ENCODE measurements around the gene MSL3B.

The MSL3B gene

DNA sequence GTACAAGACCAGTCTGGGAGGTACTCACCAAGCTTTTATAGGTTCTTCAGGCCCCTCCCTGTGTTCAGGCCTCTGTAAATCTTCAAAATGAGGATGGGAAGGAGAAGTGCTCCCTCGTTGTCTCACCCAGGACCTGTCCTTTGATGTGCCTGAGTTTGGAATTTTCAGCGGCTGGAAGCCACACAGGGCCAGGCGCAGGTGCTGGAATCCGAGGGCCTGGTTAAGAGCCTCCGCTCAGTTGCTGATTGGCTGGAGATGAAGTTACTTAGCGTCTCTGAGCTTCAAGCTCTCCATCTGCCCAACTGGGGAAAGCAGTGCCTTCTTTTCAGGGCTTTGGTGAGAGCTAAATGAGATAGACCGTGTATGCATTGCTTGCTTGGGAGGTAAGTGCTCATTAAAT, 43.8 kb downstream of the MSL3B start:
- intact Hi-C loops (cut with micrococcal nuclease): no loop called here

DNA sequence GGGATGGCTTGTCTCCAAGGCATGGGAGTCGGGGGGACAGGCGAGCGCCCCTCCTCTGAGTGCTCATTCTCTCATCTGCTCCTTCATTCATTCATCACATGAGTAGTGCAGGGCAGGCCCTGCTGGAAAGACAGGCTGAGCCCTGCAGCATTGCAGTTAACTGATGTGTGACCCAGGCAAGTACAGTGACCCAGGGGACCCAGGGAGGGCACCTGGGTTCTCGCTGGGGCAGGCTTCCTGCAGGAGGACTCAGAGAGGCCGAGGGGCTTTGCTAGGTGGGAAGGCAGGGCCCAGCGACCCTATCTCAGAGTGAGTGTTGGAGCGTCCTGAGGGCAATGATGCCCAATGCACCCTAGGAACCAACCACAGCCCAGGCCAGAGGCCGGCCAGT, 44.5 kb downstream of the MSL3B start:
- Histone ChIP-seq H4K20me1 (ENCODE audit: insufficient read depth) (no peaks in the 10 kb centered on the region), H3K4me1 (ENCODE audit: control insufficient read depth in 1 of 2, insufficient read depth in 2 of 2, low read length in 2 of 2) (no peaks in the 10 kb centered on the region), H2AFZ (ENCODE audit: low read depth, low read length, poor library complexity, severe bottlenecking) (no peak overlapping the region), H3K36me3 (ENCODE audit: control insufficient read depth in 1 of 2, insufficient read depth in 2 of 2, low read length in 2 of 2) (no peaks in the 10 kb centered on the region), H3K9me3 (ENCODE audit: control insufficient read depth in 1 of 2, insufficient read depth in 1 of 2, low read depth in 1 of 2, low read length in 2 of 2) (no peaks in the 10 kb centered on the region), H3K27ac (ENCODE audit: low read depth, low read length) (no peak overlapping the region), H3K4me2 (ENCODE audit: low read length) (no peak overlapping the region), H3K9me2 (ENCODE audit: insufficient read depth) (no peaks in the 10 kb centered on the region), H3K4me3 (replicated peaks in 1 of 2; ENCODE audit: low read depth in 1 of 2, low read length in 2 of 2) (no peak overlapping the region), H3K79me2 (ENCODE audit: insufficient read depth, low read length) (no peaks in the 10 kb centered on the region), H3K9ac (ENCODE audit: low read length) (no peak overlapping the region), H3K27me3 (ENCODE audit: insufficient read depth, low read length) (no peaks in the 10 kb centered on the region)
- ChIA-PET CTCF (no interaction called here), RAD21 (ENCODE audit: low non-redundant PET in 1 of 2, low total read pairs in 2 of 2, uncharacterized antibody in 2 of 2, unreplicated experiment in 2 of 2) (no interaction called here), POLR2A (no interaction called here)
- intact Hi-C loops (cut with micrococcal nuclease): no loop called here
- no peak for ATAC-seq
- BruUV-seq (replicated peaks): no TSS peak
- no peak for TF ChIP-seq CEBPB (IDR thresholded peaks at IDR 0.05; ENCODE audit: low read depth)
- TF ChIP-seq POLR2AphosphoS5 (IDR thresholded peaks at IDR 0.05; ENCODE audit: low read depth, low read length): no peak
- no peak for TF ChIP-seq SP1 (IDR thresholded peaks at IDR 0.05; ENCODE audit: low read depth)
- no peak for TF ChIP-seq TCF7L2 (IDR thresholded peaks at IDR 0.05; ENCODE audit: borderline replicate concordance, extremely low read depth, insufficient read depth, insufficient read length)
- DNase-seq (ENCODE audit: low read depth, low spot score): no peak

More for the DNA sequence above, 43.8 kb downstream of the MSL3B start:
- no TSS peak for BruUV-seq (replicated peaks)
- ChIA-PET POLR2A (no interaction called here), CTCF (no interaction called here), RAD21 (ENCODE audit: low non-redundant PET in 1 of 2, low total read pairs in 2 of 2, uncharacterized antibody in 2 of 2, unreplicated experiment in 2 of 2) (no interaction called here)
- Histone ChIP-seq H3K9me3 (ENCODE audit: control insufficient read depth in 1 of 2, insufficient read depth in 1 of 2, low read depth in 1 of 2, low read length in 2 of 2) (no peaks in the 10 kb centered on the region), H3K36me3 (ENCODE audit: control insufficient read depth in 1 of 2, insufficient read depth in 2 of 2, low read length in 2 of 2) (no peaks in the 10 kb centered on the region), H3K4me2 (ENCODE audit: low read length) (no peak overlapping the region), H3K27ac (ENCODE audit: low read depth, low read length) (no peak overlapping the region), H3K4me3 (replicated peaks in 1 of 2; ENCODE audit: low read depth in 1 of 2, low read length in 2 of 2) (no peak overlapping the region), H3K27me3 (ENCODE audit: insufficient read depth, low read length) (no peaks in the 10 kb centered on the region), H2AFZ (ENCODE audit: low read depth, low read length, poor library complexity, severe bottlenecking) (no peak overlapping the region), H3K4me1 (ENCODE audit: control insufficient read depth in 1 of 2, insufficient read depth in 2 of 2, low read length in 2 of 2) (no peaks in the 10 kb centered on the region), H3K9ac (ENCODE audit: low read length) (no peak overlapping the region), H4K20me1 (ENCODE audit: insufficient read depth) (no peaks in the 10 kb centered on the region), H3K9me2 (ENCODE audit: insufficient read depth) (no peaks in the 10 kb centered on the region), H3K79me2 (ENCODE audit: insufficient read depth, low read length) (no peaks in the 10 kb centered on the region)
- DNase-seq (ENCODE audit: low read depth, low spot score) (no peak), ATAC-seq (no peak)
- TF ChIP-seq EGR1 (IDR thresholded peaks at IDR 0.05; ENCODE audit: low read depth) (no peak), TCF7L2 (IDR thresholded peaks at IDR 0.05; ENCODE audit: borderline replicate concordance, extremely low read depth, insufficient read depth, insufficient read length) (no peak), ZNF274 (IDR thresholded peaks at IDR 0.05; ENCODE audit: low read depth, low read length) (no peak)
- TF ChIP-seq, protein P1, sequence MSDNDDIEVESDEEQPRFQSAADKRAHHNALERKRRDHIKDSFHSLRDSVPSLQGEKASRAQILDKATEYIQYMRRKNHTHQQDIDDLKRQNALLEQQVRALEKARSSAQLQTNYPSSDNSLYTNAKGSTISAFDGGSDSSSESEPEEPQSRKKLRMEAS (IDR thresholded peaks at IDR 0.05): no peak

All from HCT116 (cell line).